Vagina (tissue), 2 donors: Measurements from ENCODE around the gene FPGS.

Experiments
- CTCF ChIP-seq, 3 experiments: fragments of 450-650 bp in 2 of 3; fragments of 200-600 bp in 1 of 3; sonication (generic) in 1 of 3; IDR thresholded peaks; one replicate each; pipeline ENCODE4 v1.5.1; 2017 to 2019; ENCODE audit warnings: antibody characterized with exemption in 3 of 3, mild to moderate bottlenecking in 2 of 3, moderate library complexity in 2 of 3
- POLR2A ChIP-seq, 2 donors: fragments of 450-650 bp; IDR thresholded peaks; one replicate each; pipeline ENCODE4 v1.6.1; 2017; ENCODE audit warnings: antibody characterized with exemption in 2 of 2, mild to moderate bottlenecking in 2 of 2, moderate library complexity in 2 of 2
- POLR2AphosphoS5 ChIP-seq, 2 donors: sonication (generic); formaldehyde crosslinking; IDR thresholded peaks; one replicate each; pipeline ENCODE4 v1.9.0; 2017; ENCODE audit warnings: antibody characterized with exemption in 2 of 2, mild to moderate bottlenecking in 2 of 2, low read depth in 1 of 2; ENCODE audit not compliant: insufficient read depth in 1 of 2

GRCh38 chr9:127790094-127790855 lies 12.4 kb upstream of the FPGS start:
- TF ChIP-seq CTCF (IDR thresholded peaks at IDR 0.05) (no peak), POLR2A (IDR thresholded peaks at IDR 0.05) (no peak), POLR2AphosphoS5 (IDR thresholded peaks at IDR 0.05; ENCODE audit: insufficient read depth in 1 of 2, low read depth in 1 of 2) (no peak)
